GM10266 (cell line): Measurements from ENCODE around the gene ZMYM4.

Source experiments
- DNase-seq: peaks from one replicate; pipeline ENCODE4 v3.0.0; 2012; ENCODE audit errors: extremely low spot score
- TF ChIP-seq, protein P1 (sequence below): IDR thresholded peaks from 2 replicates; pipeline ENCODE4 v1.5.1; 2012; ENCODE audit warnings: mild to moderate bottlenecking, low read depth; ENCODE audit not compliant: control insufficient read depth, insufficient read depth; ENCODE audit errors: missing control alignments

The ZMYM4 gene

DNA sequence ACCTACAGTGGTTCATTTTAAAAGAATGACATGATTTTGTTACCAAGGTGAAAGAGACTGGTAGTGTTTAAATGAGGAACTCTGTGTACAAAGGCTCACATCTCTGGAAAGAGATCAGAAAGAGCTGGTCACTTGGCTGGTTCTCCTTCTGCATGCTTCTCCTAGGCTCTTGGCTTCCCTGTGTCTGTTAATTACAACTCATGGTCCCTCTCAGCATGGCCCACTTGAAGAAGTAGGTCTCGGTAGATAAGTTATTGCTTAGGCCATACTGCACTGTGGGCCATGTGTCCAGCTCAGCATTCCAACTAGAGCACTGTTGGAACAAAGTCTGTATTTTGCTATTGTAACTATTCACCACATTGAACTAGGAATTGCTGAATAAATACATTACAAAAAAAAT is 197.6 kb downstream of the ZMYM4 start:
- TF ChIP-seq, protein P1, sequence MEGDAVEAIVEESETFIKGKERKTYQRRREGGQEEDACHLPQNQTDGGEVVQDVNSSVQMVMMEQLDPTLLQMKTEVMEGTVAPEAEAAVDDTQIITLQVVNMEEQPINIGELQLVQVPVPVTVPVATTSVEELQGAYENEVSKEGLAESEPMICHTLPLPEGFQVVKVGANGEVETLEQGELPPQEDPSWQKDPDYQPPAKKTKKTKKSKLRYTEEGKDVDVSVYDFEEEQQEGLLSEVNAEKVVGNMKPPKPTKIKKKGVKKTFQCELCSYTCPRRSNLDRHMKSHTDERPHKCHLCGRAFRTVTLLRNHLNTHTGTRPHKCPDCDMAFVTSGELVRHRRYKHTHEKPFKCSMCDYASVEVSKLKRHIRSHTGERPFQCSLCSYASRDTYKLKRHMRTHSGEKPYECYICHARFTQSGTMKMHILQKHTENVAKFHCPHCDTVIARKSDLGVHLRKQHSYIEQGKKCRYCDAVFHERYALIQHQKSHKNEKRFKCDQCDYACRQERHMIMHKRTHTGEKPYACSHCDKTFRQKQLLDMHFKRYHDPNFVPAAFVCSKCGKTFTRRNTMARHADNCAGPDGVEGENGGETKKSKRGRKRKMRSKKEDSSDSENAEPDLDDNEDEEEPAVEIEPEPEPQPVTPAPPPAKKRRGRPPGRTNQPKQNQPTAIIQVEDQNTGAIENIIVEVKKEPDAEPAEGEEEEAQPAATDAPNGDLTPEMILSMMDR: no peak
- DNase-seq: no peak

DNA sequence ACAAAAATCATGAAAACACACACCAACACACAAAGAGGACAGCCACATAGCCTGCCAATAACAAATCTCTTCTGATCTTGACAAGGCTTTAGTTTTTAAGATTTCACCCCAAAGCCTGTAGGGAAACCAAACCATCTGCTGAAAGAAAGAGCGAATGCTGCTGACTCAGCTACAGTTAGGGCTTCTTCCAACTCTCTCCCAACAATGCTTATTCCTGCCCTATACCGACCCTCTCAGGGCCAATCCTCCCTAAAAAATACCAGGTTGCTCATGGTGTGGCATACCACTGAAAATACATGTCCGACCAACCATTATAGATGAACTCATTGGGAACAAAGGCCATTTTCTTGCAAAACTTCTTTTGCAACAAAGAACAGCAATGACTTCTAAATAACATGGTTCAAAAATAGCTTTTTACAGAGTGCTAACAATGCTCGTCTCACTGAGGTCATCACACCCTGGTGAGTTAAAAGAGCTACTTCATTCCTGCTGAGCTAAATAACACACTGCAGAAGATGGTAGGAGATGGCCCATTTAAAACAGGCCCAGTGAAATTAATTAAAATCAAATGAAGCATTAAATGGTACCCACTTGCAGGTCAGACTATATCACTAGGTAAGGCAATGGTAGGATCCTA is 202.6 kb downstream of the ZMYM4 start:
- TF ChIP-seq, protein P1: no peak
- DNase-seq: no peak
